Heart left ventricle (tissue), 16 donors: ENCODE measurements around the gene KATNA1. TPM values are rescaled to one million over a fixed set of nuclear protein-coding genes. Genes with fewer than 3 reads are reported as not detected.
A peak's percentile ranks its signal among the peaks of the same experiment; 100 is the strongest.
"Not testable (repeated sequence)": the region's sequence is repeated elsewhere in the genome, so short reads cannot be mapped to it uniquely, and the experiment has no call there.

Experiments used
- ATAC-seq, 4 donors: fragments of 200-7000 bp; cut with Tn5 transposase; one replicate each; pipeline ENCODE4 v1.9.1; 2020 to 2022; ENCODE audit warnings: moderate library complexity in 4 of 4, mild to moderate bottlenecking in 3 of 4, moderate number of reproducible peaks in 1 of 4
- DNase-seq, 5 donors: peaks; one replicate each; pipeline ENCODE4 v3.0.0-alpha.2; 2020
- H3K27ac ChIP-seq, 12 donors: fragments of 200-600 bp; sonication (generic) in 4 of 12; one replicate each; pipeline versions ENCODE4 v1.5.0 to v1.8.0; 2016 to 2022; ENCODE audit warnings: mild to moderate bottlenecking in 2 of 12
- H3K27me3 ChIP-seq, 9 donors: fragments of 200-600 bp; sonication (generic) in 2 of 9; one replicate each; pipeline versions ENCODE4 v1.5.1 to v1.8.0; 2016 to 2022; ENCODE audit warnings: mild to moderate bottlenecking in 3 of 9
- H3K36me3 ChIP-seq, 9 donors: fragments of 200-600 bp; sonication (generic) in 2 of 9; one replicate each; pipeline versions ENCODE4 v1.5.0 to v1.8.0; 2018 to 2022; ENCODE audit warnings: mild to moderate bottlenecking in 2 of 9
- H3K4me1 ChIP-seq, 12 donors: fragments of 200-600 bp; sonication (generic) in 4 of 12; one replicate each; pipeline versions ENCODE4 v1.5.0 to v1.8.0; 2016 to 2022; ENCODE audit warnings: mild to moderate bottlenecking in 3 of 12
- H3K4me3 ChIP-seq, 12 donors: fragments of 200-600 bp; sonication (generic) in 4 of 12; one replicate each; pipeline versions ENCODE4 v1.5.0 to v1.8.0; 2017 to 2022; ENCODE audit warnings: mild to moderate bottlenecking in 9 of 12, moderate library complexity in 4 of 12
- H3K9me3 ChIP-seq, 12 donors: fragments of 200-600 bp; sonication (generic) in 4 of 12; one replicate each; pipeline versions ENCODE4 v1.5.0 to v1.8.0; 2016 to 2022; ENCODE audit warnings: mild to moderate bottlenecking in 1 of 12
- CTCF ChIP-seq, 12 donors: fragments of 200-600 bp; sonication (generic) in 4 of 12; IDR thresholded peaks; one replicate each; pipeline versions ENCODE4 v1.5.0 to v1.8.0; 2018 to 2022; ENCODE audit warnings: antibody characterized with exemption in 12 of 12, mild to moderate bottlenecking in 5 of 12
- POLR2A ChIP-seq, 2 donors: fragments of 450-650 bp; IDR thresholded peaks; one replicate each; pipeline ENCODE4 v1.6.1; 2017; ENCODE audit warnings: antibody characterized with exemption in 2 of 2, mild to moderate bottlenecking in 2 of 2, moderate library complexity in 2 of 2
- WGBS, 4 donors: extraction: QIAGEN DNeasy Blood & Tissue Kit in 2 of 4; methylation state at CpG; one replicate each; pipeline versions ENCODE4 v1.1.5 to v1.1.7; 2013 to 2018; 5-methylcytosine and 5-hydroxymethylcytosine counted together
- intact Hi-C, 10 donors: fragments of 100-400 bp; cut with DNase I; formaldehyde crosslinking; loops; one replicate each; pipeline versions ENCODE4 v1.11.1 to v1.14.2; 2022
- polyA plus RNA-seq, 2 donors: library from polyadenylated mRNA; stranded (reverse); fragments of 200-250 nt; gene quantifications; one replicate each; pipeline ENCODE4 v1.2.3, GENCODE V29; 2013
- total RNA-seq, 9 donors: library from RNA; depleted of rRNA in 2 of 9; stranded (reverse); fragments of >200 nt in 2 of 9; fragmentation: NEBNext Ultra II Directional in 3 of 9; extraction: Animal tissue kit (Norgen Biotek cat#: 25700) in 3 of 9; gene quantifications; one replicate each; pipeline versions ENCODE4 v1.1.0 to v1.2.4, GENCODE V29; 2016 to 2023
- donor health status: ischemic (EF 13 %, LVEDD 7.1; RV severe dilation, severe dysfunction).
- donor health status: healthy with polysubstance abuse.
- donor health status: DM: no; HTN: yes; CAD: no.
- donor health status: DM: no; HTN: no; CAD: no.
- donor health status: ischemic (EF 25% LVEDD 6.9; RV normal size, moderate dysfunction).
- donor health status: ischemic (EF 25% LVEDD 5.7; RV mildly dilated, moderate dysfunction).
- donor health status: healthy.
- donor health status: DM: yes; HTN: yes; CAD: no.
- donor health status: ischemic (EF 35%, LVEDD 5.7; RV mildly dilated, moderate dysfunction).
- donor health status: nonischemic (EF 11% LVEDD 7.7; RV severe dilation, severe dysfunction).
- donor health status: DM: yes; HTN: yes; CAD: no.
- donor health status: PGD.
- donor health status: ischemic (EF 29% LVEDD 5.4; RV normal size, mild dysfunction).
- donor health status: nonischemic (EF 23%, LVEDD 6.1; RV moderate dilation, normal function).

The KATNA1 gene
- total and polyA plus RNA-seq, 11 donors: 5.6 to 19.3 (median 12.6) TPM

GRCh38 chr6:149681209-149681608, 32.7 kb upstream of the KATNA1 start:
- H3K36me3 ChIP-seq: peaks cover 0 to 81% (median 65%) of the 10 kb centered on the region in 9 donors
- H3K4me1 ChIP-seq: peaks cover 0 to 21% (median 6%) of the 10 kb centered on the region in 12 donors
- TF ChIP-seq CTCF (IDR thresholded peaks at IDR 0.05): no peak
- no peak for TF ChIP-seq POLR2A (IDR thresholded peaks at IDR 0.05)
- no peaks in the 10 kb centered on the region for H3K9me3 ChIP-seq
- H3K27me3 ChIP-seq: no peaks in the 10 kb centered on the region
- ATAC-seq (no peak), DNase-seq (no peak)
- H3K4me3 ChIP-seq: no peak overlapping the region
- H3K27ac ChIP-seq: peak overlapping the region in 6 of 12 donors; percentile 1 to 30 (median 8)
- intact Hi-C loops: no loop called here

DNA sequence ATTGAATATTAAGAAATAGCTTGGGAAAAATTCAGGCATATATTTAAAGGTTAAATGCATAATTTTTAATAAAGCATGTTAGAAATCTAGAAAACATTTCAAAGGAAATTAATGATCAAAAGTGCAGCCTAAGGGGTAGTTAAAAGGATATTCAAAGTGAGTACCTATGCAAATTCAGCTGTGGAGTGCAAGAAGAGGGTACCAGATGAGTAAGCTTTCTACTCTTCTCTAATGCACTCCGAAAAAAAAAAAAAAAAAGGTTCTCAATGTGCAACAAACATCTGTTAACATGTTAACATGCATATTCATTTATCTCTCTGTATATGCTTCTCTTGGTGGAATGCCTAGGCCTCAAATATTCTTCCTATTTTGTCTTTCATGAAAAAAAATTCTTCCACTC, 32.0 kb upstream of the KATNA1 start:
- WGBS, 4 donors: 54 to 87% (median 69%) methylated on average over 1 of the region's 1 CpG
- Histone ChIP-seq H3K36me3 (peaks cover 0 to 83% (median 72%) of the 10 kb centered on the region in 9 donors), H3K27me3 (no peaks in the 10 kb centered on the region), H3K4me3 (no peak overlapping the region), H3K4me1 (peaks cover 0 to 20% (median 6%) of the 10 kb centered on the region in 12 donors), H3K9me3 (no peaks in the 10 kb centered on the region), H3K27ac (peak overlapping the region in 2 of 12 donors; percentile 11 to 30)
- DNase-seq: no peak
- no peak for ATAC-seq
- intact Hi-C loops: no loop called here
- TF ChIP-seq POLR2A (IDR thresholded peaks at IDR 0.05) (no peak), CTCF (IDR thresholded peaks at IDR 0.05) (no peak)

DNA sequence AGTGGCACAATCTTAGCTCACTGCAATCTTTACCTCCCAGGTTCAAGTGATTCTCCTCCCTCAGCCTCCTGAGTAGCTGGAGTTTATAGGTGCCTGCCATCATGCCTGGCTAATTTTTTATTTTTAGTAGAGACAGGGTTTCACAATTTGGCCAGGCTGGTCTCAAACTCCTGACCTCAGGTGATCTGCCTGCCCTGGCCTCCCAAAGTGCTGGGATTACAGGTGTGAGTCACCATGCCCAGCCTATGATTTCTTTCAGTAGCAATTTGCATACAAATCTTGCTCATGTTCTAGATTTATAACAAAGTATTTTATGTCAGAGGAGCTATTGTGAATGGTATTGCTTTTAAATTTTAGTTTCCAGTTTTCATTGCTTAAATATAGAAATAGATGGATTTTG, 23.8 kb upstream of the KATNA1 start:
- H3K36me3 ChIP-seq: peaks cover 0 to 99% (median 90%) of the 10 kb centered on the region in 9 donors
- DNase-seq, H3K4me3 ChIP-seq, H3K4me1 ChIP-seq, H3K27ac ChIP-seq, ATAC-seq, H3K9me3 ChIP-seq, H3K27me3 ChIP-seq, intact Hi-C loops: not testable (repeated sequence)

GRCh38 chr6:149660028-149660427, 11.5 kb upstream of the KATNA1 start:
- H3K27ac ChIP-seq: no peak overlapping the region
- no peaks in the 10 kb centered on the region for H3K4me1 ChIP-seq
- ATAC-seq: no peak
- intact Hi-C loops: no loop called here
- no peaks in the 10 kb centered on the region for H3K9me3 ChIP-seq
- H3K4me3 ChIP-seq: no peak overlapping the region
- peaks cover 0 to 84% (median 61%) of the 10 kb centered on the region in 9 donors for H3K36me3 ChIP-seq
- H3K27me3 ChIP-seq: no peaks in the 10 kb centered on the region
- no peak for TF ChIP-seq POLR2A (IDR thresholded peaks at IDR 0.05)
- TF ChIP-seq CTCF (IDR thresholded peaks at IDR 0.05): no peak
- WGBS, 4 donors: 93 to 97% (median 95%) methylated on average over 4 of the region's 4 CpGs
- no peak for DNase-seq

GRCh38 chr6:149657441-149657840, 8.9 kb upstream of the KATNA1 start:
- ATAC-seq: no peak
- H3K9me3 ChIP-seq: no peaks in the 10 kb centered on the region
- DNase-seq: no peak
- peaks cover 0 to 58% (median 35%) of the 10 kb centered on the region in 9 donors for H3K36me3 ChIP-seq
- no peak overlapping the region for H3K4me3 ChIP-seq
- TF ChIP-seq CTCF (IDR thresholded peaks at IDR 0.05): no peak
- no peak for TF ChIP-seq POLR2A (IDR thresholded peaks at IDR 0.05)
- no peak overlapping the region for H3K27ac ChIP-seq
- intact Hi-C loops: no loop called here
- 93 to 98% (median 96%) methylated on average over 5 of the region's 5 CpGs for WGBS, 4 donors
- no peaks in the 10 kb centered on the region for H3K27me3 ChIP-seq
- no peaks in the 10 kb centered on the region for H3K4me1 ChIP-seq
